GM21529 (cell line): Measurements from ENCODE around the gene GPATCH2.
"Not testable (repeated sequence)": the region's sequence is repeated elsewhere in the genome, so short reads cannot be mapped to it uniquely, and the experiment has no call there.

Experiments used
- ATAC-seq: cut with Tn5 transposase; IDR thresholded peaks from one replicate; pipeline ENCODE4 v1.9.1; 2021; ENCODE audit not compliant: unreplicated experiment

The GPATCH2 gene

DNA sequence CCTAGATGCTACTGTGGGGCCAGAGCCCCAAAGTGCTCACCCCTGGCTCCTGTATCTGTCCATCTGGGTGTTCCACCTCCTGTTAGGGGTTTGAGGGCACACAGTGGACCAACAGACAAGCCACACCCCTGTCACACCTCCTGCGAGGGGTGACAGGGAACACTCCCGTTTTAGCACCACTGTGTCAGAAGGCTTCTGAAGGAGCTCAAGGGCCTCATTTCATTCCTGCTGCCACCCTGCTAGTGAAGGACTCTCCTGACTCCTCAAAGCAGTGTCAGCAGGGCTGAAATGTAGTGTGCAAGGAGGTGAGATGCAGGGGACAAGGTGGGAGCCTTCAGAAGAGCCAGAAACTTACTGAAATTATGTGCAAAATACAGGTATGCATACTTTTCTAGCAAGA, 174.6 kb downstream of the GPATCH2 start:
- ATAC-seq = no peak

DNA sequence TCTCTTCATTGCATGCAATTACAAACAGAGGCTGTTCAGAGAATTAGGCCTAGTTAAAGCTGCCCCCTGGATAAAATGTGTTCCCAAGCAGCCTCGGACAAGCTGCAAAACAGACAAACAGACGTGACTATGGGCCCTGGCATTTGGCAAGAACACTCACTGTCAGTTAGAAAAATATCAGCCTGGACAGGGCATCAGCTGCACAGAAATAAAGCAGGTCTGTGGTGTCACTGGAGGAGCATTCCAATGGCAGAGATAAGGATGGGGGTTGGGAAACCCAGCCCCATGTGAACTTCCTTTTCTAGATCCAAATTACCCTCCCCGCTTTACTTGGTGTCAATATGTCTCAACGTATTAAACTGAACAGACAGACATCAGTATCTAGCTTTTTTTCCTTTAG, 177.1 kb downstream of the GPATCH2 start:
- no peak for ATAC-seq

DNA sequence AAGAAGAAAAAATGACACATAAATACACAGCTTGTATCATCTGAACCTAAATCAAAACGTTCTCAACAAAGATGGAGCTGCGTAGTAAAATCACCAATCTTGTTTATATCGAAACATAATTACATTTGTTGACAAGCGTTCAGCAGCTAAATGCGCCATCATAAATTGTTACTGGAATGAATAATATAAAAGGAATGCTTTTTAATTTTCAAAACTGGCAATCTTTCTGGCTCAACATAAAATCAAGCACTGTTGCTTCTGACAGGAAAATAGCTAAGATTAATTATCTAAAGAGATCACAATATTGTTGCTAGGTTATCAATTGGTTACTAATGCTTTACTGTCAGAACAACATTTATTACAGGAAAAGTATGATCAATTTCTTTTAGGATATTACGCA, 181.5 kb downstream of the GPATCH2 start:
- no peak for ATAC-seq

DNA sequence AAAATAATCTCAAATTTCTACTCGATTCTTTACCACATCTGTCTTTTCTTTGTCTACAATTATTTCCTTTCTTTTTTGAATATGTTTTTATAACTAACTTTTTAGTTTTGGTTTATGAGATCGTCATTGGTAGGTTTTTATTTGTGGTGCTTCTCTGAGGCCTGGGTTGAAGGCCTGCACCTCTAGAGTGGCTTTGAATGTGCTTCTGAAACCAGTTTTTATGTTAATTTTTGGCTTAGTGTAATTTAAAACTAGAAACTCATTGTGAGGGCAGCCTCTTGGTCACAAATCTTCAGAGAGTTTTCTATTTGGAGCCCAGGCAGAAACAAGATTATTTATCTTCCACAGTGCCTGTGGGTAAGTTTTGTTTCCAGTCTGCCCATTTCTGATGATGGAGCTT, 187.0 kb downstream of the GPATCH2 start:
- no peak for ATAC-seq

DNA sequence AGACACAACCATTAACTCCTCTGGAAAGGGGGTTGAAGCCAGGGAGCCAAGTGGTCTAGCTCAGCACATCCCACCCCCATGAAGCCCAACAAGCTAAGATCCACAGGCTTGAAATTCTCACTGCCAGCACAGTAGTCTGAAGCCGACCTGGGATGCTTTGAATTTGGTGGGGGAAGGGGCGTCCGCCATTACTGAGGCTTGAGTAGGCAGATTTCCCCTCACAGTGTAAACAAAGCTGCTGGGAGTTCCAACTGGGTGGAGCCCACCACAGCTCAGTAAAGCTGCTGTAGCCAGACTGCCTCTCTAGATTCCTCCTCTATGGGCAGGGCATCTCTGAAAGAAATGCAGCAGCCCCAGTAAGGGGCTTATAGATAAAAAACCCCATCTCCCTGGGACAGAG, 193.5 kb downstream of the GPATCH2 start:
- no peak for ATAC-seq

DNA sequence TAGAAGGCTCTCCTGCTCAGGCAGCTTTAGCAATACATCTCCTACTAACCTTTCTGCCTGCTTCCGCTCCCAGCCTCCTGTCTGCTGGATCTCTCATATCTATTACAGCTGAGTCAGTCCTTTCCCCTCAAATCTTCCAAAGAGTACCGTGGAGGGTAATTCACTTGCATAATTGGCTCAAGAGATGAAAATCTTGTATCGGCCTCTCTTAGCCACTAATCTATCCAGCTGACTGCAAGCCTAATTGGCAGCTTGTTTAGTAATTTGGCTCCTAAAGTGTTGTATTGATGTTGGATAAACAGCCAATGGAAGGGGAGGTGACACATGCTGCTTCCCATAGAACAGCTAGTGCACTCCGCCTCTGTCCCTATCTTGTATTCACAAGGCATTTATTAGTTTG, 195.7 kb downstream of the GPATCH2 start:
- ATAC-seq = no peak

DNA sequence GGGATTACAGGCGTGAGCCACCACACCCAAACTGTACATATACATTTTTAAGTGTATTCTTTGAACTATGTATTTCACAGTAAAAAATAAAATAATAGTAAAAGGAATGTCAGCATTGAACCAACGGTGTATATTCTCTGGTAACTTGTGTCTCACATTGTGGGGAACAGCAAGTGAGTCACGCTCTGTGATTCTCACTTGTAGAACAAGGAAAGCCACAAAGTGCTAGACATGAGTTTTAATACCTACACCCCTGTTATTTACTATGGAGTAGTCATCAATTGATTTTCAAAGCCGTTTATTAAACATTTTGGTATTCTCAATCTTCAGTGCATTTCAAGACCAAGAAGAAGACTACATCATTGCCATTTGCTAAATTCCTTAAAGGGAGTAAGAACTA, 197.2 kb downstream of the GPATCH2 start:
- ATAC-seq = no peak

DNA sequence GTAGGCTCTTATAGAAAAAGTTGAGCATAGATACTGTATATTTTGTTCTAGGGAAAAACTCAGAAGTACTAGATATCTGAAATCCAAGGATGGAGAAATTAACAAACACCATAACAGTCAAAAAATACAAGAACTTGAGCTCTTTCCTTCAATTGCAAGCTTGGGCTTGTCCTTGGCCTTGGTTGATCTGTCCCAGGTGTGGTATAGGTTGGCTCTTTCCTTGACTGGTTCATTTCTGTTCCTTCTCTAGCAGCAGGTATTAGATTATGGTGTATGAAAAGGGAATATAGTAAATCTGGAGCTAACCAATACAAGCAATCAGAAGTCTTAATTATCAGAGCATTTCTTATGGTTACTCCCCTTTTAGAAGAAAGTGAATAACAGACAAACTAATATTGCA, 198.6 kb downstream of the GPATCH2 start:
- ATAC-seq = no peak

DNA sequence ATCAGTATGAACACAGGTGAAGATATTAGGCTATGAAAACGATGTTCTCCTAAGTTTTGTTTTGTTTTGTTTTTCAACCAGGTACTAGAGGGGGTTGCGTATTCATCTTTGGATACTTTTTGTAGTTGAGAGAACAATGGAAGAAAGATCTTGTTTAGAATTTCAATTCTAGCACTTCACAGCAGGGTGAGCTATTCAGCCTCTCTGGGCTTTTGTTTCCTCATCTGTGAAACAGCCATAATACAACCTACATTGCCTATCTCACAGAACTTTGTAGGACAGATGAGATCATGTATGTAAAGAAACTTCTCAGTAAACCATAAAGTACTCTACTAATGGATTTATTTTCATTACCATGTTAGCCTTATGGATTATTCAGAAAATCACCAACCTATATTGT, 199.5 kb downstream of the GPATCH2 start:
- no peak for ATAC-seq

DNA sequence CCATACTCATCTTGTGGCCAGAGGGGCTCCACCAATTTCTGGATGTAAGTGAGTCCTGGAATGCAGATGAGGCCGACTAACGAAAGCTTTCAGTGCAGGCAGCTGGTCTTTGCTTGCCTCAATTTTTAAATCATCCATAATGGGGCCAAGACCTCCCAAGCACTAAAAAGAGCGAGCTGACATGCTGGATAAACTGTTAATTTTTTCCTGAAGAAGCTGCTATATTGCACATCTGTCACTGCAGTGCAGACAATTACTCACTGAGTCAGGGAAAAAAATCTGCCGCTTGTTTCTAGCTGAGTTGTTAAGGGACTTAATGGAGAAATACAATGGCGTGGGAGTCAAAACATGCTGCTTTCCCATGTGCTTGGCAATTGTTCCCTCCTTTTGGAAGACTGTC, 205.5 kb downstream of the GPATCH2 start:
- ATAC-seq = no peak

DNA sequence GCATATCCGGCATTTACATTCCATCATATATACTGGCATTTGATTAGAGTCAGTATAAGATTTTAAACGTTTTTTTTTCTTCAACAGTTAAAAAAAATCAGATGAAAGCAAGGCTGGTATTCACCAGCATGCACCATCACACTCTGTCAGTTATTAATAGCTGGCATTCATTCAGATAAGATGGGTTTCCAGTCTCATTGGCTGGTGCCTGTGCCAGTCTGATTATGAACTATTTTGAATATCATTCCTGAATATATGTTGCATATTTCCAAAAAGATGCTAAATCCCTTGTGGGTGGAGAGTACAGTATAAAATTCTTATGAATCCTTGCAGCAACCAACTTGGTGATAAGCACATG, 211.7 kb downstream of the GPATCH2 start:
- ATAC-seq = no peak

DNA sequence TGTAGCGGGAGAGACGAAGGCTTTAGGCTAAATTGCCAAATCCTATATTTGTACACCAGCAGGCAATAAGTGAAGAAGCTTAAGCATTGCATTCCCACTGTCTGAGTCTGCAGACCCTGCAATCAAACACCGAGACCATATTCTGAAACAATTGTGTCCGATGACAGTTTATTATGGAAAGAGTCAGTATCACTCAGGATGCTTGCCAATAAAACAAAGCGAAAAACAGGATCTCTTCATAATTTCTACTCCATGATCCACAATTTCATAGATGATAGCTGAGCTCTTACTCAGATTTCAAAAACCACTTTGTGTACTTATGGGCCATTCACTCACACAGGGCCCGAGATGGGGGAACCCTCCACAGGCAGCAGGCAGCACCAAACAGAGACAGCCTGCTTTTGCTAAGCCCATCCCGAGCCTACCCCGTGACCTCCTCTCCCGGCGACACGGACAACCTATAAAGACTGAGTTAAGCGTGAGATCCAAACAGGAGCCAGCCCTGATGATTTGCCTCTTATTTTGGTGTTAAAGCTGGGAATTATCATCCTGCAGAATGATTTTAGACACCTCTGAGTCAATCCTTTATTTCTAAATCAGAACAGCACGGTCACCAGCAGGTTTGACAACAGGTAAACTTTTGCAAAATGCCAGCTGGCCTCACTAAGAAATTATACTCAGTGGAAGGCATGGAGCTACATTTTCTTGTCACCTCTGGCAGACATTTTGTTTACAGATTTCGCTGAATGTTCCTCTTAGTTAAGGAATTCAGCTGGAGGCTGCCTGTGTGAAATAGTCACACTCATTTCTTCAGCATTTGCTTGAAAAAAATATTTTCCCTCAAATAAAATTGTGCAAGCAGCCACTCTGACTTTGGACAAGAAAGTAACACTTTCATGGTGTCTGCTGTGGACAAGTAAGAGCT, 212.4 kb downstream of the GPATCH2 start:
- no peak for ATAC-seq

DNA sequence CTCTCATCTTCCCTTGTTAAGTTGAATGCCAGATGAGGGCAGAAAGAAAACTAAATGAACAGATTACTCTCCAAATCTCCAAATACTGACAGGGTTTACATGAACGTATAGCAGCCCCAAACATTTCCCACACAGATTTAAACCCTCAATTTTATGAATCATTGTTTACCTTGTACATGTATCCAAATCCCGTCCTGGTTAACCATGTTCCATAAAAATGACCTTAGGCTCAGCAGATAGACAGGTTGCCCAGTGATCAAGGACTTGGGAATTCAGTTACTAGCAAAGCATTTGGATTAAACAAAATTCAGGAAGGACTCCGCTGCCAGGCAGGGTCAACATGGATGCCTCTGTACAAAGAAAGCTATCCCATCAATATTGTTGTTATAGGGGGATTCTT, 213.5 kb downstream of the GPATCH2 start:
- no peak for ATAC-seq

DNA sequence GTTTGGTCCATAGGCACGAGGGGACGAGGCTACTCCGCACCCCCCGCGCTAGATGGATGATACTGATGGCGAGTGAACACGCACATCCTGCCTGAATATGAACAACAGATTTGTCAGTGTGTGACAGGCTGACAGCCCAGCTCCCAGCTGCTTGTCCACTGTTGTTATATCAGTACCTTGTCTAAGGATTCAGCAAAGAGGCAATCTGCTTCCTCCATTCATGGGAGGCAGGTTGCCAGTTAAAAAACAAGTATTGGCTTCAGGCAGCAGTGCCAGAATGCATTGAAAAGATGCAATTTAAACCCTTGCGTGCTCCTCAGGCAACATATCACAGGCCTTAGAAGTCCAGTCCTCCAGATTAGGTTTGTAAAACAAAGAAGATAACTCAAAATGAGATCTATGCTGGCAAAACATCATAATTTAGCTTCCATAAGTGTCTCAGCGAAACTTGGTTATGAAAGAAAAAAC, 223.3 kb downstream of the GPATCH2 start:
- ATAC-seq = no peak

DNA sequence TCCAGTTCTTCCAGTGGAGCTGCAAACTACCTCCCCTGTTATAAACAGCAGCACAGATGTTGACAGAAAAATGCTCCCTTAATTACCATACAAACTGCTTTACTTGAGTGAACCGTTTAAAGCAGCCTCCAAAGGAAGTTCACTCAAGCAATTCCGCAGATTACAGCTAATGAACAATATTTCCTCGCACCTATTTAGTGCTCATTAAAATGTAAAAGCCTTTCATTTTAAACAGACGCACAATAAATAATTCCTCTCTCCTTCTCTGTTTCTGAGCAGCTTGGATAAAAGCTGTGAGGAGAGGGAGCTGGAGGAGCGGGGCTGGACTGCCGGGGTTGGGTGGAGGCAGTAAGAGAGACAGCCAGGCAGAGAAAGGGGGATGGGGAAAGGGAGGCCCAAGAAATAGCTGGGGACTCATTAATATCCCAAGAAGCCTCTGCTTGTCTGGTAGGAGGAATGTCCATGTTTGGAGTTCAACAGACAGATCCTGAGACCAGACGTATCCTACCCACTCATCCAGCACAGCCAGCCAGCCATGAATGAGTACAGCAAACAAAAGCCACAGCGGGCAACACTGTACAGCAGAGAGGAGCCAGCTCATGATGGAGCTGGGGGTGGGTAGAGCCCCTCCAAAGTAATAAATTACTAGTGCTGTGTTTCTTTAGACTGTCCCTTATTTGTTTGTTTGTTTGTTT, 227.7 kb downstream of the GPATCH2 start:
- ATAC-seq = no peak

DNA sequence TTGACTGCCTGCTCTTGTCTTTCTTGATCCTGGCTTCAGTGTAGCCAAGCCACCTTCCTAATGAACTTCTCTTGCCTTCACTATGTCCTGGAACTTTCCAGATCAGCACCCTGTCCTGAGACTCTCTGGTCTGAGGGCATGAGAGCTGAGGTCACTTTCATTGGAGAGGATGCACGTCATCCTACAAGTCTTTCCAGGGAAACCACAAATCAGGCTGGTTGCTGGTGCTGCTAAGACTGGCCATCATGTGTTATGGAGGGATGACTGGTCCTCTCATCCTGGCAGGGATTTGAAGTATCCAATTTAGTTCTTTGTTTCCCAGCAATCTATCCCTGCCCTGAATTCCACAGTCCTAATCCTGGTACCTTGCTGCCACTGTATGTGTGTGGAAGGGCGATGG, 228.6 kb downstream of the GPATCH2 start:
- no peak for ATAC-seq

DNA sequence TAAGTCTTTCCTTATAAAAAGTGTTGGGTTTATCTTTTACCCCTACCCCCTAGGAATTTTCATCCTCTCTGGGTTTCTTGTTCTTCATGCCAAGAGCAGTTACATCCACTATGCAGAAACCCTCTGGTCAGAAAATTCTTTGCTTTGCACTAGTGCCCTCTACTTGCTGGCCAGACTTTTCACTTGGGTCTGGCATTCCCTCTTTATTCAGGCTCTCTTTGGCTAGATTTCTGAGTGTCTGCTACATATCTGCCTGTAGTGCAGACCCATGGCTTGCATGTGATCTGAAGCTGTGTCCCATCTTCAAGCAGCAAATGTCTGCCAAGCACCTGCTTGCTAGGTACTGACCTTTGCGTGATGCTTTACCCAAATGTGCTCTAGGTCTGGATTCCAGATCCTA, 237.0 kb downstream of the GPATCH2 start:
- no peak for ATAC-seq

DNA sequence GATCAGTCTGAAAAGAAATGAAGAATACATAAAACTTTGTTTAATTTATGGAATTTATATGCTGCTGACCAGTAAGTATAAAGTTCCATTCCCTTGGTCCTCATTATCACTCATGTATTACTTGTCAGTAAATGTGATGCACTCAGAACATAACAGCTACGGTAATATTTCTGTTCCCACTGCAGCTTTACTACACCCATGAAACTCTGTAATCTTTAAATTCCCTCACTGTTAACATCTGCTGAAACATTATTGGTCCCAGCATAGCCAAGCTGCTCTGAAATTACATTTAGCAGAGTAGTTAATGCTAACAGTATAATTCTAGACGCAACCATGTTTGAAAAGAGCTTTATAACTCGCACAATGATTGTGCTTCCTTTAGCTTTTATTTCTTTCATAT, 238.4 kb downstream of the GPATCH2 start:
- ATAC-seq = no peak

DNA sequence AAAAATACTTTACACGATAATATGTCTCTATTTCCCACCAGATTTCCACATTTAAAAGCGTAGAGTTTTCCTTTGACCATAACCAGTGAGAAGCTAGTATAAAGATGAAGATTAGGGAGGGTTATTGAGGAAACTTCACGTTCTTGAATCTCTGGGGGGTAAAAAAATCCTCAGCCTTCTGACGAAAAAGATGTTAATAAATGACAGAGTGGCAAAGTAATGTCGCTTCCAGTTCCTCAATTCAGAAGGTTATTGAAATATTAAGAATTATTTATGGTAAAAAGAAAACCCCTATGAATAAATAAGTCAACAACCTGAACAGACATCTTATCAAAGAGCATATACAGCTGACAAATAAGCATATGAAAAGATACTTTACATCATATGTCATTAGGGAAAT, 241.0 kb downstream of the GPATCH2 start:
- ATAC-seq = peak; percentile 48

DNA sequence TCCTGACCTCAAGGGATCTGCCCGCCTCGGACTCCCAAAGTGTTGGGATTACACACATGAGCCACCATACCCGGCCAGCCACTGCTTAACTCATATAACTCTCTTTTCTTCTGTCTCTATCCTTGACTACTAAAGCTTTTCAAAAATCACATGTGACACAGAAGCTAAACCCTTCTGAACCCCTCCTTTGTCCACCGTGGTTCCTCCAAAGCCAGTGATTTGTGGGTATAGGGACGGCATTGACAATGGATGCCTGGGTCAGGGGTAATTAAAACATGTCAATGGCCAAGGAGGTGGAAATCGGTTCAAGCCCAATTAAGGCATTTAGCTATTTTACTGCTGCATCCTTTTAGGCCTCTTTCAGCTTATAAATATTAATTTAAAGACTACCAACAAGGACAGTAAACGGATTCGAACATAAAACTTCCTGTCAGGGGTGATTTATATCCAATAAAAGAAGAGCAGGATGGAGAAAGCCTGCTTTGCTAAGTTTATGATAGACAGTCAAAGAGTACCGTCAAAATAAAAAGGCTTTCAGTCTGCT, 242.3 kb downstream of the GPATCH2 start:
- ATAC-seq = no peak

DNA sequence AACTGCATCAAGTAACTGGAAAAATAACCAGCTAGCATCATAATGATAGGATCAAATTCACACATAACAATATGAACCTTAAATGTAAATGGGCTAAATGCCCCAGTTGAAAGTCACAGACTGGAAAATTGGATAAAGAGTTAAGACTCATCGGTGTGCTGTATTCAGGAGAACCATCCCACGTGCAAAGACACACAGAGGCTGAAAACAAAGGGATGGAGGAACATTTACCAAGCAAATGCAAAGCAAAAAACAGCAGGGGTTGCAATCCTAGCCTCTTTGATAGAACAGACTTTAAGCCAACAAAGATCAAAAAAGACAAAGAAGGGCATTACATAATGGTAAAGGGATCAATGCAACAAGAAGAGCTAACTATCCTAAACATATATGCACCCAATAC, 249.1 kb downstream of the GPATCH2 start:
- not testable (repeated sequence) for ATAC-seq

DNA sequence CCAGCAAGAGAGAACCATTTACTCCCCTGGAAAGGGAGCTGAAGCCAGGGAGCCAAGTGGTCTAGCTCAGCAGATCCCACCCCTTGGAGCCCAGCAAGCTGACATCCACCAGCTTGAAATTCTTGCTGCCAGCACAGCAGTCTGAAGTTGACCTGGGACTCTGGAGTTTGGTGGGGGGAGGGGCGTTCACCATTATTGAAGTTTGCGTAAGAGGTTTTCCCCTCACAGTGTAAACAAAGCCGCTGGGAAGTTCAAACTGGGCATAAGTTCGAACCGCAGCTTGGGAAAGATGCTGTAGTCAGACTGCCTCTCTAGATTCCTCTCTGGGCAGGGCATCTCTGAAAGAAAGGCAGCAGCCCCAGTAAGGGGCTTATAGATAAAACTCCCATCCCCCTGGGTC, 251.1 kb downstream of the GPATCH2 start:
- not testable (repeated sequence) for ATAC-seq
